ELR (cell line): ENCODE results near the gene MRPL27.
"Not testable (repeated sequence)": the region's sequence is repeated elsewhere in the genome, so short reads cannot be mapped to it uniquely, and the experiment has no call there.

Experiments used
- DNase-seq: peaks from one replicate; pipeline ENCODE4 v3.0.0-alpha.2; 2015; ENCODE audit warnings: low read depth

The MRPL27 gene

DNA sequence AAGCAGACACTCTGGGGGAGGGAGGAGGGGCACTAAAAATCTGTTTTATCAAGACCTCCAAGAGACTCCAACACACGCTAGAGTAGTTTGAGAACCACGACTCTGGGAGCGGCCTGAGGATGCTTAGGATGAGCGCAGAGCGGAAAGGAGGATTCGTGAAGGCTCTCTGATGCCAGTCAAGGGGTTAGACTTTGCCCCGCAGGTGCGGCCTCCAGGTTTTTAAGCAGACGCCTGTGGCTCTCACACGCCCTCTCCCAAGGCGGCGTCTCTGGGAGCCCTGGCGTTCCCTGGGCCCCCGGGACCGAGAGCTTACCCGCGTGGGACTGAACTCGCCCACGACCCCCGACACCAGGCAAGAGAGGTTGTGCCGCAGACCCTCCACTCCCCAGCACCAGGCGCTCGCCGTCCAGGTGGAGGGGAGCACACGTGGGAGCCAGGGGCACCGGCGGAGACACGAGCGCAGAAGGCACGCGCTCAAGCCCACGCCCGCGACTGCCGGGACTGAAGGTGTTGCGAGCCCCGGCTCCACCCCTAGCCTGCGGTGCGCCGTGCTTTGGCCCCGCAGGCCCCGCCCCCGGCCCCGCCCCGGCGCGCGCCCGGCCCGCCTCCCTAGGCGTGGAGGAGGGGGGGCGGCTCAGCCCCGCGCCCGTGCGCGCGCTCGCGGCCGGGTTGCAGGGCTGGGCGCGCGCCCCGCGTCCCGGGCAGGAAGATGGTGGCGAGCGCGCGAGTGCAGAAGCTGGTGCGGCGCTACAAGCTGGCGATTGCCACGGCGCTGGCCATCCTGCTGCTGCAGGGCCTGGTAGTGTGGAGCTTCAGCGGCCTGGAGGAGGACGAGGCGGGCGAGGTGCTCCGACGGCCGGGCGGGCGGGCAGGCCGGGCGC lies 27.3 kb downstream of the MRPL27 start, which contains the start of gene XYLT2:
Gene XYLT2, plus strand, starts transcription at position 695 of the 881 bp plus-strand sequence. Its CDS starts 15 bp downstream, at position 710.
- peak; percentile 91 for DNase-seq

GRCh38 chr17:50344731-50345365 lies 28.1 kb downstream of the MRPL27 start:
- no peak for DNase-seq

- DNase-seq, result no peak
These were observed 33.6 kb downstream of the MRPL27 start for GRCh38 chr17:50339381-50339780.

DNA sequence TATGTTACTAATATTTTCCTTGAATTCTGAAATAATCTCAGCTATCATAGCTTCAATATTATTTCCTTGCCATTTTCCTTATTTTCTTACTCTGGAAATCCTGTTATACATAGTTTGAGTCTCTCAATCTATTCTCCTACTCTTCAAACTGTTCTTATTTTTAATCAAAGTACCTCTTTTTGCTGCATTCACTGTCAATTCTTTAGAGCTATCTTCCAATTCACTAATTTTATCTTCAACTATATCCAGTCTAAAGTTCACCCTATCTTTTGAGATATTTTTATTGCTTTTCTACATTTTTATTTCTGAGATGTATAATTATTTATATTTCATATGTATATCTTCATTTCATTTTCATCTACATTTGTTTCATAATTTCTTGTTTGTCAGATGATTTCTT lies 34.3 kb downstream of the MRPL27 start:
- no peak for DNase-seq

- DNase-seq, result peak; percentile 52
These were observed 35.0 kb downstream of the MRPL27 start for GRCh38 chr17:50337956-50338355.

GRCh38 chr17:50333291-50334057 lies 39.5 kb downstream of the MRPL27 start:
- not testable (repeated sequence) for DNase-seq

- DNase-seq, result no peak
These were observed 40.8 kb downstream of the MRPL27 start for GRCh38 chr17:50332196-50332595.

DNA sequence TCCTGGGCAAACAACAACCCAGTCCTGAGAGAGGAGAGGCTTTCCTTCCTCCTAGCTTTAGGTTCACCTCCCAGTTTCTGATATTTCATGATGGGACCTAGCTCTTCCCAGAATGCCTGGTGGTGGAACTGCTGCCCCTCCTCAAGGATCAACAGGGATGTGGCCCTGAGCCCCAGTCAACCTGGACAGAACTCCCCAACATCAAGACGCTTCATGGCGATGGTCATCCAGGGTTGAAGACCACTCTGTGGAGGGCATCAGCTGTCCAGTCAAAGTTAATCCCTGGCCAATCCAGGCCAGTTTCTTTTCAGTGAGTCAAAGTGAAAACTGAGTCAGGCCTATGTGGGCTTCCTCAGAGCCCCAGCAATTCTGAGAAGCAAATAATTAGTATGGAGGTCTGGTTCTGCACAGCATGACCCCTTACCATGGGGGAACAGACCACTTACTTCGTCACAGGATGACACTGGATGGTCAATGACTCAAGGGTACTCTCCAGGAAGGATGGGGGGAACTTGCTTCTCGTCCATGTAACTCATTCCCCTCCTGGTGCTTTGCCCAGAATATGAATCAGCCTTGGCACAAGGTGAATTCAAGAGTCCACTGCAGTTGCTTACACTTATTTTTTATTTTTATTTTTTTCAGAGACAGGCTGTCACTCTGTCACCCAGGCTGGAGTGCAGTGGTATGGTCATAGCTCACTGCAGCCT lies 41.7 kb downstream of the MRPL27 start:
- peak; percentile 94 for DNase-seq

DNA sequence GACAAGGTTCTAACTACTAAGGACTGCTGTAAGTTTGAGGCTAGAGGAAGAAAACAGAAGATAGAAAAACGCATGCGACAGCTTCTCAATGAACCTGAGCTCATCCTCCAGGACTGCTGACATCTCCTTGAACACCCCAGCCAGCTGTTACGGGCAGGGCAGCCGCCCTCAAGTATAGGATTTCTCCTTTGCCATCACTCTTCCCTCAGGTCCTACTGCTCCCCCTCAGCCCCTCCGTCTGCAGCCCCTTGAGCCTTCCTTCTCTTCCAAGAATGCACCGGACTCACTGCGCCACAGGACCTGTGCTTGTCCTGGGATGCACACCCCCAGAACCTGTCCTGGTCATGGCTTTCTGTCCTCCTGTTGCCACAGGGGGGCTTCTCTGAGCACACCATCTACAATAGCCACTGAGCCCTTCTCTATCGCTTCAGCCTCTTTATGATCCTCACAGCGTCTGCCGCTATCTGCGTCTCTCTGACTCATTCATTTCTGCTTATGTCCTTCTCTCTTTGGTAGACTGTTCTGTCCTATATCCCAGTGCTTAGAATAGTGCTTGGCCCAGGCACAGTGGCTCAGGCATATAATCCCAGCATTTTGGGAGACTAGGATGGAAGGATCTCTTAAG lies 42.7 kb downstream of the MRPL27 start:
- no peak for DNase-seq

GRCh38 chr17:50329716-50330115 lies 43.3 kb downstream of the MRPL27 start:
- DNase-seq, result no peak

- no peak for DNase-seq
These were observed 44.3 kb downstream of the MRPL27 start for GRCh38 chr17:50328363-50329325.

DNA sequence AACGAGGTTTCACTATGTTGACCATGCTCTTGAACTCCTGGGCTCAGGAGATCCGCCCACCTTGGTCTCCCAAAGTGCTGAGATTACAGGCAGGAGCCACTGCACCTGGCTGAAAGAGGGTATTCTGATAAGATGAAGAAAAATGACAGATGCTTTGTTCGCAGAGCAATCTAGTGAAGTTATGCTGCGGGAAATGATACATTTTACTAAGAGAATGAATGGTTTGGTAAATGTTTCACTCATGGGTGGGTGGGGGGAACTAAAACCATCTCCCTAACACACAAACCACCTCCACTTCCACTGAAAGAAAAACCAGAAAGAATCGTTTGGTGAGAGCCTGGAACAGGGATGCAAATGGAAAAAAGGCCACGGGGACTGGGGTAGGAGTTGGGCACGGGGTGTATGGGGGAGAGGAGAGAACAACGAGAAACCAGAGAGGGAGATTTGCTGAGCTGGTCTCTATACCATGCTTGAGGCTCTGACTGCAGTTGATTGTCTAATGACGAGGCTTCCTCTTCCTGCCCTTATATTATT lies 46.1 kb downstream of the MRPL27 start:
- no peak for DNase-seq

DNA sequence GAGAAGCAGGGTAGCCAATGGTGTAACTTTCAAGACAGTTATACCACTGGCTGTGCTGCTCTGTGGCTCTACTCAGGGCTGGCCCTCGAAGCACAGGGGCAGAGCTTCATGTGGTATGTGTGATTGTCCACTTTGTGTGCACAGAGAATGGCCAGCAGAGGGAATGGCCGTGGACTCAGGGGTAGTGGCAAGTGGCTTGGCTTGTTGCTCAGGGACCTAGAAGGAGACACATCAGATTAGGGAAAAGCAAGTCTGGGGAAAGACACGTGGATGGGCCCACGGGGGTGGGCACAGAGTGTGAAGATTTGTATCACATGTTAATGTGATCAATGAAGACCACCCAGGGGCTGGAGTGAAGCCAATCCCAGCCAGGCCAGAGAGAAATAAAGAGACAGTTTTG lies 47.1 kb downstream of the MRPL27 start:
- no peak for DNase-seq

DNA sequence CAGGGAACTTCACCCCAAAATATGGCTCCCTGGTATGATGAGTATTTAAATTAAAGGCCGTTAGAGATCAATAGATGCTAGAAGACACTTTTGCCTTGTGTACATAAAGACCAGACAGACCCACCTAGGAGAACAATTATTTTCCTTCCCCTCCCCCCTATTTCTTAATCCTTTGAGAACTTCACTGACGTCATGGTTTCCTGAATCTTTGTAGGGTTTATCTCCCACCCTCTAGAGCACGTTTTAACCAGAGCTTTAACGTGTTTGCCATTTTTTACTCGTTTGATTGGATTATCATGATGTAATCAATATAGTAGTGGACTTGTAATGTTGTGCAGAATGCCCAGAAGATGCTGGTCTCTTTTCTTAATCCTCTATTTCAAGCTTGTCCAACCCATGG lies 49.9 kb downstream of the MRPL27 start:
- DNase-seq, result no peak

DNA sequence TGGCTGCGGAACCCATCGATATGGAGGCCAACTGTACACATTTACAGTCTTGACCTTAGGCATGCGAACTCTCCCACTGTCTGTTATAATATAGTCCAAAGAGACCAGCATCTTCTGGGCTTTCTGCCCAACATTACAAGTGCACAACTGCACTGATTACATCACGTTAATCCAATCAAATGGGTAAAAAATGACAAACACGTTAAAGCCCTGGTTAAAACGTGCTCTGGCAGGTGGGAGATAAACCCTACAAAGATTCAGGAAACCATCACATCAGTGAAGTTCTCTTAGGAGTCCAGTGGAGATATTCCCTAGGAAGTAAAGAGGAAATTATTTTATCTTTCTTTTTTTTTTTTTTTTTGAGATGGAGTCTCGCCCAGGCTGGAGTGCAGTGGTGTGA lies 50.7 kb downstream of the MRPL27 start:
- no peak for DNase-seq

DNA sequence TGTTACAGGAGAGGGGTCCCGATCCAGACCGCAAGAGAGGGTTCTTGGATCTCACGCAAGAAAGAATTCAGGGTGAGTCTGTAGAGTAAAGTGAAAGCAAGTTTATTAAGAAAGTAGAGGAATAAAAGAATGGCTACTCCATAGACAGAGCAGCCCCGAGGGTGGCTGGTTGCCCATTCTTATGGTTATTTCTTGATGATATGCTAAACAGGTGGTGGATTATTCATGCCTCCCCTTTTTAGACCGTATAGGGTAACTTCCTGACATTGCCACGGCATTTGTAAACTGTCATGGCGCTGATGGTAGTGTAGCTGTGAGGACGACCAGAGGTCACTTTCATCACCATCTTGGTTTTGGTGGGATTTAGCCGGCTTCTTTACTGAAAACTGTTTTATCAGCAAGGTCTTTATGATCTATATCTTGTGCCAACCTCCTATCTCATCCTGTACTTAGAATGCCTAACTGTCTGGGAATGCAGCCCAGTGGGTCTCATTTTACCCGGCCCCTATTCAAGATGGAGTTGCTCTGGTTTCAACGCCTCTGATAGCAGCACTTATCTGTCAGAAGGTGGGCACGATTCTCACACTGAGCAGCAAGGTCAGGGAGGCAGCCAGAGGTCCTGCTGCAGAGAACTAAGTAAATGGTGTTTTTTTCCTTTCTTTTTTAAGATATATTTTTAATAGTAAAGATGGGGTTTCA lies 53.5 kb downstream of the MRPL27 start:
- DNase-seq, result no peak

GRCh38 chr17:50318501-50319285 lies 54.3 kb downstream of the MRPL27 start:
- no peak for DNase-seq
